Stimulated activated CD4-positive, alpha-beta T cell treated with anti-CD3 and anti-CD28 coated beads, Interleukin-15, amount 100 ng/mL, for 48 hours (primary cell): ENCODE measurements around the gene DYSF.
"Not testable (repeated sequence)": the region's sequence is repeated elsewhere in the genome, so short reads cannot be mapped to it uniquely, and the experiment has no call there.

Experiments
- DNase-seq, 2 donors: peaks; one replicate each; pipeline ENCODE4 v3.0.0-alpha.2; 2020; ENCODE audit warnings: low read depth in 2 of 2

The DYSF gene

DNA sequence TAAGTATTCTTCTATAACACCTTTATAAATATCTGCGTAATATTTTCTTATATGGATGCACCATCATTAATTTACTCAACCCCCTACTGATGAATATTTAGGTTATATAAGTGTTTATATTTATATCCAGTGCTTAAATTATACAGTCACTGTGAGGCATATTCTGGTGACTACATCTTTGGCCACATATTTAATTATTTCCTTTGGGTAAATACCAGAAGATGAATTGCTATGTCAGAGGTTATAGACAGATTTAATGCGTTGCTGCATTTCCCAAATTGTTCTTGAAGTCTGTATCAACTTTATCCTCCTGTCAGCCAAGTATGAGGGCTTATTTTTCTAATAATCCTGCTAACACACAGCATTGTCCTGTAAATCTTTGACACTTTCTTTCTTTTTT, 18.7 kb downstream of the DYSF start:
- no peak for DNase-seq

- no peak for DNase-seq
Observed at GRCh38 chr2:71473346-71474031, 20.1 kb downstream of the DYSF start.

GRCh38 chr2:71474116-71474743, 20.9 kb downstream of the DYSF start:
- DNase-seq = no peak

- no peak for DNase-seq
Observed at GRCh38 chr2:71474744-71475397, 21.5 kb downstream of the DYSF start.

DNA sequence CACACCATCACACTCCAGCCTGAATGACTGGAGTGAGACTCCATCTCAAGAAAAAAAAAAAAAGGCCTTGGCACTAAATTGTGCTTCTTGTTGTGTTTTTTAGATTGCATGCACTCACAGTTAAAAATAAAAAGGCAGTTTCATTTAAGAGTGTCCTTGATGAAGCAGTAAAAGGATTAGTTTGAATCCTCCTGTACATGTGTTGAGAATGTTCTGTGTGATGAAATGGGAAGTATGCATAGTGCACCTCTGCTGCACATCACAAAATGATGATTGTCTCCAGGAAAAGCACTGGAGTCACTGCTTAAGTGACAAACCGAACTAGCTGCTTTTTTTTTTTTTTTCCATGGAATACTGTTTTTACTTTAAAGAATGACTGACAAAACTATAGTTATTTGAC, 23.1 kb downstream of the DYSF start:
- no peak for DNase-seq

- no peak for DNase-seq
Observed at GRCh38 chr2:71477231-71477691, 23.9 kb downstream of the DYSF start.

DNA sequence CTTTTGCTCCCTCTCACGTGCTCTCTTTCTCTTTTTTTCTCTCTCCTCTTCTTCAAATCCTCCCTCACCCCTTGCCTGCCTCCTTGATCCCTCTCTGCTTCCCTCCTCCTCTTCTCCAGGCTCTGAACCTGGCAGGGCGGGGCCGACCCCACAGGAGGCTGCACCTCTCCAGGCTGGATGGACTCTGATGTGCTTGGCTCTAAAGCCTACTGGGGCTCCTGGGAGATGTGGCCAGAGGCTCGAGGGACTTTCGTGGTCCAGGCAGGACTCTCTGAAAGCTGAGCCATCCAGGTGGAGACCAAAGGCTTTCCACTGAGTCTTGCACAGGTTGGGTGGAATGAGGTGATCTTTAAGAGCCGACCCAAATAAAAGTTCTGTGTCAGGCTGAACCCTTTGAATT, 25.4 kb downstream of the DYSF start:
- DNase-seq = no peak

DNA sequence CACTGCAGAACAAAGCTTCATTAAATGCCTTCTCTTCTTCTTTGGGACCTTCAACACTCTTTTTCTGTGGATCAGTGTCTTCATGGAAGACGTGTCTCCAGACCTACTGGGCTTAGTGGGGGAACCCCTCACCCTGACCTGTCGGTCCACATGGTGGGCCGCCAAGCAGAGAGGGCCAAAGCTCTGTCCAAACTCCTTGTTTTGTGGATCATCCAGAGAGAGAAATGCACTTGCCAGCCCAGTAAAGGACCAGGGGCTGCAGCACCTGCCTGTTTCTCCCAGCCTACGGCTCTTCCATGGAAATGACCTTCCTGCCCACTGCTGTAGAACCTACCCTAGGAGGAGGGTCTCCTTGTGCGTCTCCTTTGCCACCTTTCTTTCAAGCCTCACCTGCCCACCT, 25.9 kb downstream of the DYSF start:
- DNase-seq = no peak

- DNase-seq = no peak
Observed at GRCh38 chr2:71481111-71481510, 27.8 kb downstream of the DYSF start.

GRCh38 chr2:71482055-71482454, 28.7 kb downstream of the DYSF start:
- no peak for DNase-seq

- DNase-seq = no peak
Observed at GRCh38 chr2:71483246-71483645, 29.9 kb downstream of the DYSF start.

DNA sequence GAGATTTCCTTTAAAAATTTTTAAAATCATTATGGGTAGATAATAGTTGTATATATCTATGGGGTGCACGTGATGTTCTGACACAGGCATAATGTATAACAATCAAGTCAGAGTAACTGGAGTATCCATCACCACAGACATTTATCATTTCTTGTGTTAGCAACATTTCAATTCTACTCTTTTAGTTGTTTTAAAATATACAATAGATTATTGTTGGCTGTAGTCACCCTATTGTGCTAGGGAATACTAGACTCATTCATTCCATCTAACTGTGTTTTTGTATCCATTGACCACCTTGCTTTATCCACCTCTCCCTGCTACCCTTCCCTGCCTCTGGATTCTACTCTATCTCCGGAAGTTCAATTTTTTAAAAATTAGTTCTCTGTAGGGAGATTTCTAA, 31.0 kb downstream of the DYSF start:
- DNase-seq = no peak

DNA sequence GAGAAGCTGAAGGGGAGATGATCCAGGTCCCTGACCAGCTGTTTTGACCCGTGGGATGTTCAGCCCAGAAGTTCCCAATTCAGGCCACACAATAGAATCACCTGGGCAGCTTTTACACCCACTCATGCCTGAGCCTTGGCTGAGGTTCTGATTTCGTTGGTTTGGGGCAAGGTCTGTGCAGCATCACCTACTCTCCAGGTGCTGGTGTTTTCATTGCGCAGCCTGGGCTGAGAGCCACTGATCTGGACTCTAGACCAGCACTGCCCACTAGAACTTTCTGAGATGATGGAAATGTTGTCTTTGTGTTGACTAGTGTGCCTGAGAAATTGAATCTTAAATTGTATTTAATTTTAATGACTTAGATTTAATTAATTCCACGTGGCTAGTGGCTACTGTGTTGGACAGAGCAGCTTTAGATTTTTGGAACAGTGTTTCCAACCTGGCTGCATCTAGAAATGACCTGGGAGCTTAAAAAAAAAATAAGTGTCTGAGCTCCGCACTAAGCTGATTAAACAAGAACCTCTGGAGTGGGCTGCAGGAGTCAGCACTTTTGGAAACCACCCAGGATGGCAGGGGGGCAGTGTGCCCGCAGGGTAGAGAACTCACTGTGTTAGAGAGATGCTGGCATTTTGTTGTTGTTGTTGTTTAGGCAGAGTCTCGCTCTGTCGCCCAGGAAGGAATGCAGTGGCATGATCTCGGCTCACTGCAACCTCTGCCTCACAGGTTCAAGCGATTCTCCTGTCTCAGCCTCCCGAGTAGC, 33.7 kb downstream of the DYSF start:
- no peak for DNase-seq

- not testable (repeated sequence) for DNase-seq
Observed at GRCh38 chr2:71491551-71491950, 38.2 kb downstream of the DYSF start.

DNA sequence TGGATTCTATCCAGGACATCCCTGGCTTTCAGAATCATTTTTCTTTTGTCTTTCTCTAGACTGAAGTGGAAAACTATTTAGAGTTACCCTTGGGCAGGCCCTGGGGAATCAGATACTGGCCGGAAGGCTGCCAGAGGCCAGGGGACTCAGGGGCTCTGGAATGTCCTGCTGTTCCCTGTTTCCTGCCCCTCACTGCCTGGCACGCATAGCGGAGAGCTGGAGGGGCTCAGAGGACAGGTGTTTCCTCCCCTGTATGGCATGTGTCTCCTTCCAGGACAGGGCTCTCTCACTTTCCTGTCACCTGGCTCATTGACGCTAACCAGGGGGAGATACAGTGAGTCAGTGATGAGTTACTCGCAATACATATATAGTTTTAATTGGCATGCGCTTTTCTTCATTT, 38.8 kb downstream of the DYSF start:
- DNase-seq = no peak

DNA sequence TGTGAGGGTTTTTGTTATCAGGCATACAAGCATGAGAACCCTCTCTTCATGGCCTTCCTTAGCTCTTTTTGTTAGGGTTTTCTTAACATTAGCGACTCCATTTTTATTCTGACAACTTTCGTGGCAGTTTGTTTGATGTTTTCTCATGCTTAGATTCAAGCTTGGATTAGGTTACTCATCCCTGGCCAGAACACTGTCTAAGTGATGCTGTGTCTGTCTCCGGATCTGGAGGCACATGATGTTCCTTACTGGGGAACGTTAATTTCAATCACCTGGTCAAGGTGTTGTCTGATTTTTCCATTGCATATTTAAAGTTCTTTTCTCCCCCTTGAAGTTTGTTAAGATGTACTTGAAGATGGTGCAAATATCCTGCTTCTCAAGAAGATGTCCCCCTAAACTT, 40.7 kb downstream of the DYSF start:
- no peak for DNase-seq

- no peak for DNase-seq
Observed at GRCh38 chr2:71494523-71495155, 41.3 kb downstream of the DYSF start.

GRCh38 chr2:71496156-71496770, 42.9 kb downstream of the DYSF start:
- DNase-seq = no peak

GRCh38 chr2:71498261-71498701, 44.9 kb downstream of the DYSF start:
- no peak for DNase-seq

- no peak for DNase-seq
Observed at GRCh38 chr2:71499691-71500090, 46.3 kb downstream of the DYSF start.

DNA sequence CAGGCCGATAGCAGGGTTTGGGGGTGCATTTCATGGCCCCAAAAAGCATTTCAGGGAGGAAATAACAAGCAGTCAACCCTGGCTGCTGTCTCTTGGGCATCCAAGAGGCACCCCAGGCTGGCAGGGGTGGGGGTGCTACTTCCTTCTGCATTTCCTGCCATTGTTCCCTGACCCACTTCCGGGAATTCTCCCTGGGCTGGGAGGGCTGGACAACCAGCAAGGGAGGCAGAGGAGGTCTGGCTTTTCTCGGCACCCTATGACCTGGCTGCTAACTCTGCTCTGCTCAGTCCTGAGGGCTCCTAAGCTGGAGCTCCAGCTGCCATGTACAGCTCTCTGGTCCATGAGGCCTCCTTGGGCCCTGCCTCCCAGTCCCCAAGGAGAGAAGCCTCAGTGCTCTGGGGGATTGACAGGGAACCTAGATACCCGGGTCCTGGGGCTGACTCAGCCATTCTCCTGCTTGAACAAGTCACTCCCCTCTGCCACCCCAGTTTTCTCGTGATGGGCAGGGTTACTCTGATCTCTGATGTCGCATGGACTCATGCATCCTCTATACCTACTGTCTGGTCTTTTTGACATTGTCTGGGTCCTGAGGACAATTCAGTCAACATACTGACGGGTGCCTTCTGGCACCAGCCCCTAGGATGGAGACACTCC, 47.2 kb downstream of the DYSF start:
- no peak for DNase-seq
